HG02852 (cell line): ENCODE measurements around the gene PRKCQ.
"Not testable (repeated sequence)": the region's sequence is repeated elsewhere in the genome, so short reads cannot be mapped to it uniquely, and the experiment has no call there.

Source experiments
- ATAC-seq: cut with Tn5 transposase; IDR thresholded peaks from one replicate; pipeline ENCODE4 v1.9.1; 2021; ENCODE audit warnings: mild to moderate bottlenecking, moderate library complexity; ENCODE audit not compliant: unreplicated experiment

PRKCQ gene

DNA sequence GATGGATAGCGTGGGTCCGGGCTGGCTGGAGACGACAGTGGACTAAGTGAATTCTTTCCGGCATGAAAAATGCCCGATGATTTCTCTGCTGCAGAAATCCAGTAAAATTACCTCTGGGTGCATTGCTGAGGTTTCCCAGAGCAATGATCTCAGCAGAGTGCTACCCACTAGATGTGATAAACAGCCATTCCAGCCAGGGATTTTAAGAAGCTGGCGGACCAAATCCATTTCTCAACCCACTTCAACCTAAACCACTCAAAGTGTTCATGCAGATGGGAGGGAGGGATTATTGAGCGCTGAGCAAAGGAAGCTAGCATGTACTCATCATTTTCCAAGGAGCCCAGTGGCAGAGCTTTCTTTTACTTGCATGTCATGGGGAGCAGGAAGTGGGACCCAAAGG is 116.7 kb downstream of the PRKCQ start:
- no peak for ATAC-seq

DNA sequence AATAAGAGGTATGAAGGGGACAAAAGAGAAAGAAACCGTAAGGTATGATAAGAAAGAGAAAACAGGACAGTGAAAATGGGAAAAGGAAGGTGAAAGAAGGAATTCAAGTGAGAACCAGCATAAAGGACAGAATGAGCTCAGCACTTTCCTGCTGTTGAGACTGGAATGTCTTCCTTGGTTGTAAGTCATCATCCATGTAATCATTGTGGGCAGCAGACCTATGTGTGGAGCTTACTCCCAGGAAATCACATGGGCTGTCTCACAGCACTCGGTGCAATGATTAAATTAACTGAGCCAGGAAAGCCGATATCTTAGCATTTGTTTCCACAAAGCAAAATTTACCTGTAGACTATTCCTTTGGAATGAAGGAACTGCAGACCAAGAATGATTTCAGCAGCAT is 118.1 kb downstream of the PRKCQ start:
- no peak for ATAC-seq

DNA sequence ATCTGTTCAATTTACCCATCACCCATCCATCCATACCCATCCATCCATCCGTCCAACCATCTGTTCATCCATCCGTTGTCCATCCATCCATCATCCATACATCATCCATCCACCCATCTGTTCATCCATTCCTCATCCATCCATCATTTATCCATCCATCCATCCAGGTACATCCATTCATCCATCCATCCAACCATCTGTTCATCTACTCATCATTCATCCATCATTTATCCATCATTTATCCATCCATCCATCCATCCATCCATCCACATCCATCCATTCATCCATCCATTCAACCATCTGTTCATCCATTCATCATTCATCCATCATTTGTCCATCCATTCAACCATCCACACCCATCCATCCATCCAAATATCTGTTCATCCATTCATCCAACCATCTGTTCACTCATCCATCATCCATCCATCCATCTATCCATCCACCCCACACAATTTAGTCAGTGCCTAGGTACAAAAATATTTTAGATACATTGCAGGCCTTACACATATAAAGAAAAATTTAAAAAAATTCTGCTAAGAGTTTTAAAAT is 119.1 kb downstream of the PRKCQ start:
- no peak for ATAC-seq

DNA sequence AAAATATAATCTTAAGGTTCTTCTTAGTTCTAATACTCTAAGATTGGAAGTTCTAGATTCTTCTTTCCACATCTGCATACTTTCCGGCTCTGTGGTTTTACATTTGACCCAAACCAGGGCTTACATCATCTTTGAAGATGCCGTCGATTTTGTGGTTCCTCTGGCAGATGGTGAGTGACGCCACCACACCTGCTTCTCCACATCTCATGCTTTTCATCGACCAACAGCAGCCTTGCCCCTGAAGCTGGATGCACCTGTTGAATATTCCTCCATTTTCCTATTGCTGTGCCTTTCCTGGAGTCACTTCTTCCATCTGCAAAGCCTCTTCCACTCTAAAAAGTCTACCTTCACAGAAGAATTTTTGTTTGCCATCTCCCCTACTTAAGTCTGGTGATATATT is 121.3 kb downstream of the PRKCQ start:
- ATAC-seq: no peak

DNA sequence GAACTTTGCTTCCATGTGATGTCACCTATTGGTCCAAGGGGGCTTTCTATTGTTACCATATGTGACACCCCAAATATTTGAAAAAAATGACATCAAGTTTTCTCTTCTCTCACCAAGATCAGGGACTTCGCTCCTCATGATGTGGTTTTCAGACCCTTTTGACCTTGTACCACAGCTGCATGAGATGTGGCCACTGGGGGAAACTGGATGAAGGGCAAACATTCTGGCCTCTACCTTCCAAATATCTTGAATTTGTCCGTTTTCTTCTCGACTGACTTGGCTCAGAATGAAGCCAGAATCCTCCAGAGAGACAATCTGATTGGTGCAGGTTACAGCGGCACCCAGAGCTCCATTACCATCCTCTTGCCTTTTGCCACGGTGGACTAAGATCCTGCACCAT is 122.7 kb downstream of the PRKCQ start:
- no peak for ATAC-seq

DNA sequence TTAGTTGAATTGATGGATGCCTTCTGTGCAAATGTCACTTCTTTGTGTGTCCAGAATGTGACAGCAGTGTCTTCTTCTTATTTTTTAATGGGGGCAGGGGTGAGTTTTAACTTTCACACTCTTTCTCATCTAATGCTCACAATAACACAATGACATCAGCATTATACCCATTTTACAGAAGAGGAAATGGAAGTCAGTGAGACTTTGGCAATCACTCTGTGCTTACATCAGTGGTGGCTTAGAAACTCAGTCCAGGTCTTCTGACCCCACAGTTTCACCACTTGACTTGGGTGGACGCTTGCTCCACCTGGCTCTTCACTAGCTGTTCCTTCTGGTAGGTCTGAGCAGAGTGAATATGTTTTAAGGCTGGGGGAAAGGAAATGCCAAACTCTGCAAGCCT is 124.0 kb downstream of the PRKCQ start:
- no peak for ATAC-seq

DNA sequence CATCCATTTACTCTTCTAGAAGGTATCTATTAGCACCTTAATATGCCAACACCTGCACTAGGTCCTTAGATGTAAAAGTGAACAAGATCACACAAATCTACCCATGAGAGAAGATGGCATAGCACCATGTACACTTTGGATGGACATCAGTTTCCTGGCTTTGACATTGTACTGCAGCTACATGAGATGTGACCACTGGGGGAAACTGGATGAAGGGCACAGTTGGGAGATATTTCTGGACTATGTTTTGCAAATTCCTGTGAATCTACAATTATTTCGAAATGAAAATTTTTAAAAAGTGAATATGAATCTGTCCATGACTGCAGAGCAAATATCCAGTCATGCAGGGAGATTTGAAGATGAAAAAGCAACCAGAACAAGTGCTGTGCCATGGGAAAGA is 124.5 kb downstream of the PRKCQ start:
- no peak for ATAC-seq

DNA sequence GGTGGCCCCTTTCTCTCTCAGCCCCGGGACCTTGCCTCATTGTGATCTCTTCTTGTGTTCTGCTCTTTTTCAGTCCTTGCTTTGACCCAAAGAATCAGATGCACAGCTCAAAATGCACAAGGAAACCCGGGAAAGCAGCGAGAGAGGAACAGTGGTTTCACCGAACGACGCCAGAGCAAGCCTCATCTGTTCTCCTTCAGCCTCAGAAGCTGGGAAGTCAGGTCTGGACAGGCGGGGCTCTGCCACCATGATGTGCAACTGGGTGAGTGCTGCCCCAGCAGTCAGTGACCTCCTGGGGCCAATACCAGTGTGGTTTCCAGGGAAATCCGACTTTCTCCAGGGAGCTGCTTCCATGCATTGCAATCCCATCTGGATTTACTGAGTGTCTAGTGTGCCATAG is 133.4 kb downstream of the PRKCQ start:
- ATAC-seq: no peak

DNA sequence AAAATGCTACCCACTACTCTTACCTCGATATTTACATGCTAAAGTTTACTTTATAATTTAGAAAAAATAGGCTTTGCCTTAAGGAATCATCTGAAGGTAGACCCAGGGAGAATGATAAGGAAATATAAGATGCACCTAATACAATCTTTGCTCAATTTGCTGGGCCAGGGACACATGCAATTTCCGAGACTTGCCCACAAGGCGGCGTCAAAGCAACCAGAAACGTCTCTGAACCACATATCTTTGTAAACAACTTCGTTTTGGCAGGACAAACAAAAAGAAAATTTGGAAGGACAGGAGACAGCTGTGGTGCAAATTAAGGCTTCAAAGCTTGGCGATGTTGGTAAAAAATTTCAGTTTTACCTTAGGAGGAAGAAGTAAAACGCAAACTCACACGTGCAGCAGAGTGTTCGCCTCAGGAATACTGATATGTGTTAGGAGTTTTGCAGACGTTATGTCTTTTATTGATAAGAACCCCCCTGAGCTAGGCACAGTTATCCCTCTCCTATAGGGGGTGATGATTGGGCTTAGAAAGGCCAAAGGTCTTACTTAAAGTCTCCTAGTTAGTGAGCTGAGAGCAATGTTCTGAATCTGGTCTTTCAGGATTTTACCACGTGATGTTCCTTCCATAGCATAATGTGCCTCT is 134.3 kb downstream of the PRKCQ start:
- no peak for ATAC-seq

DNA sequence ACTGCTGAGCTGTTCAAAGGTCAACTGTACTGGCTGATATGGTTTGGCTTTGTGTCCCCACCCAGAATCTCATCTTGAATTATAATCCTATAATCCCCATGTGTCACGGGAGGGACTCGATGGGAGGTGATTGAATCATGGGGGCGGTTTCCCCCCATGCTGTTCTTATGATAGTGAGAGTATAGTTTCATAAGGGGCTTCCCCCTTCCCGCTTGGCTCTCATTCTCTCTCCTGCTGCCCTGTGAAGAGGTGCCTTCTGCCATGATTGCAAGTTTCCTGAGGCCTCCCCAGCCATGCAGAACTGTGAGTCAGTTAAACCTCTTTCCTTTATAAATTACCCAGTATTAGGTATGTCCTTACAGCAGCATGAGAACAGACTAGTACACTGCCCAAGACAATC is 140.2 kb downstream of the PRKCQ start:
- not testable (repeated sequence) for ATAC-seq

DNA sequence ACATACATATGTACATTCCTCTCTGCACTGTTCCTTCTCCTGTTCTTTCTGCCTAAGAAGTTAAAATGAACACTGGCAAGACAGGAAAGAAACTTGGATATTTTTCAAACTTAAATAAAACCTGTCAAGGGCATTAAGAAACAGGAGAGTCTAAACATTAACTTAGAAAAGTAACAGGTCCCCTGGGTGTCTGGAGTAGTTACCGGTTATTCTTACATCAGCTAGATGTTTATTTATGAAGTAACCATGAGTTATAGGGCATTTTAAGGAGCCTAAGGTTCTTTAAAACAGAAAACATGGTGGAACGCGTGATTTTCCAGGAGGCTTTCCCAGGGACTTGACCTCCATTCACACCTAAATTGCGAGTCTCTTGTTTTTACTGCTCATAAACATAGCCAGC is 148.2 kb downstream of the PRKCQ start:
- no peak for ATAC-seq

DNA sequence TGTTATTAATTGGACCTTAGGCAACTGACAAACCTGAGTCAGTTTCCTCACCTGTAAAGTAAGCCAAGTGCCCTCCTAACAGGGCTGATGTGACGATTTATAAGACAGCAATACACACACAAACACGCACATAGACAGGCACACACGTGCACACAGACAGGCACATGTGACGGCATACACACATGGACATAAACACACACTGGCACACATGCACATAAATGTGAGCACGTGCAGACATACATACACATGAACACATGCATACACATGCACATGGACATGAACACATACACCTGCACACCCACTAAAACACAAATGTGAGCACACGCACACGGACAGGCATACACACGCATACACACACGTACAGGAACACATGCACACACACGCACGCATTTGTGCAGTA is 148.9 kb downstream of the PRKCQ start:
- no peak for ATAC-seq

DNA sequence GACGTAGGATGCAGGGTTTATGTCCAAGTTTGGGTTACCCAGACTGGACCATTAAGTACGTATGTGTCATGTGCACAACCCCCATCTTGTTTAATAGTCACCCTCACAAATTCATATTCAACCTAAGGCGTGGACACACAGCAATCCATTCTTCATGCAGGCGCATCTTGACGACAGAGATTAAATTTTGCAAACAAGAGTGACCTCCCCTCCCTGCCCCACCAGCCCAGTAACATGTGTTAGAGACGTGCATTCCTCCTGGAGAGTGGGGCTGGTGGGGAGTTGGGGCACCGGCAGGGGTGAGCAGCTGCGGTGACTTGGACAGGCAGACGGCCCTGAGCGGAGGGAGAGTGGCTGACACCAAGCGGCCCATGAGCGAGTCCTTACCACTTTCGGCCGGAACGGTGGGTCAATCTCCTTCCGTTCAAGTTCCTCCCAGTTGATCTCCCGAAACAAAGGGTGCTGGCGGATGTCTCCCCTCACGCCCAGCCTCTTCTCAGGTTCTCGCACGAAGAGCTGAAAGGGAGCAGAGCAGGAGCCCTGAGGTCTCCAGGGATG is 149.6 kb downstream of the PRKCQ start:
- no peak for ATAC-seq

DNA sequence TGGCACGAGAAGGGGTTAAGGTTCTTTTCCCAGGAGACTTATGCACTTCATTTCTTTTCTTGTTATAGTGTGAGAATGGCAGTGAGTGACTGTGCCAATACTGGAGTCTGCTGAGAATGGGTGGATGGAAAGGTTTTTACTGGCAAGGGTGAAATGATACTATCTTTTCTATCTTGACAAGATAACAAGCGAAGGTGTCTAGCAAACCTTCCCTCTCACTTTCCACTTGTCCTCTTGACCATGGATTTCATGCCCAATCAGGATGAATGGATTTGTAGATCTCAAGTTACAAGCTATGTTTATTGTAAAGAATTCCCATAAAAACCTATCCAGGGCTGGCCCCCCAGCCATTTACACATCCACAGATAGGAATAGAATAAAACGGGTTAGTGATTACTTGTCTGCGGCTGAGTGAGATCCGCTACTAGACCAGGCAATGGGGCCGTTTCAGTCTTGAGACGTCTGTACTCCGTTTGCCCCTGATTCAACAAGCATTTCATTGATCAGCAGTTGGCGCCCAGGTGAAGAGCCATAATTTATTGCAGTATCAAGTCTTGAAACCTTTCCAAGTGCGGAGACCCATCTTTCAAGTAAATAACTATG is 152.6 kb downstream of the PRKCQ start:
- no peak for ATAC-seq

DNA sequence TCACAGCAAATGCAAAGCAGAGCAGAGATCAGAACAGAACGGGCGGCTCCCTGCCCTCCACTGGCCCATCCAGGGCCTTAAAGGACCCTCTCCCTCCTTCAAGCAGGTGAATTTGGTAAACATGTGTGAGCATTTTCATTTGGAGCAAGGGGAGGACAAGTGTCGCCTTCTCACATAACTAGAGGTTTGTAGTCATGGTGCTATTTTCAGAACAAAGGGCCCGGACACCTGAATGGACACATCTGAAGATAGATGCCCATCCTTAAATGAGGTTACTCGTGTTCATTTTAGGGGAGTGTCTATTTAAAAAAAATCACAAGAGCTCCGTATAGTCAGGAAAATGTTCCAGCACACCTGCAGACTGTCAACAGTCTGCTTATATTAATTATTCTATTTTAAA is 153.8 kb downstream of the PRKCQ start:
- ATAC-seq: no peak

DNA sequence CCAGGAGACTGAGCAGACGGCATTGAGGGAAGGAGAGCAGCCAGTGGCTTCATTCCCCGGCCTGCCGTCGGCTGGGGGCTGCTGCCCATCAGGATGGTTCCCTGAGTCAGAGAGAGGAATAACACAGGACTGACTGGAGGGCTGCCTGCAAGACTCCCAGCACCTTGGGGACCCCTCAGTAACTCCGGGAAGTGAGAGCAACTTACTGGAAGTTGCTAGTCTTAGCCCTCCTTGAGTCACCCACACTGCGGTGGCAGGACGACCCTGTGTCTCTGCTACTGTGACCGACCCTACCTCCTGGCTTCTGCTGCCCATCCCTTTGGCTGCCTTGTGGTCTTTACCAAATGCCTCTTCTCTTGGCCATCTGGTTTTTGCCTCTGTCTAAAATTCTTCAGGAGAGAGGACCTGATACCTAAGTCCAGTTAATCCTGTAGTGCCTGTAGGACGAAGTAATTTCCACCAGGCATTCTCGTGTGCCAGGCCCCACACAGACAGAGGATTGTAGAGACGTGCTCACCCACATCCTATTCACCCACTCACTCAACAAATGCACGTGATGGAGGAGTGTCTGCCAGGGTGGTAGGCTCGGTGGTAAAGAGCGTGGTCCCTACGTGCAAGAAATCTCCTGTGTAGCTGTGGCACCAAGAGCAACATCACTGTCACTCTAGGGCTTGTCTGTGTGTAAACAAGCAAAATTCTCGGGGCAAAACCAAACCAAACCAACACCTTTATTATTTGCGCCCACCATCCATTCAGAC is 156.5 kb downstream of the PRKCQ start:
- no peak for ATAC-seq

DNA sequence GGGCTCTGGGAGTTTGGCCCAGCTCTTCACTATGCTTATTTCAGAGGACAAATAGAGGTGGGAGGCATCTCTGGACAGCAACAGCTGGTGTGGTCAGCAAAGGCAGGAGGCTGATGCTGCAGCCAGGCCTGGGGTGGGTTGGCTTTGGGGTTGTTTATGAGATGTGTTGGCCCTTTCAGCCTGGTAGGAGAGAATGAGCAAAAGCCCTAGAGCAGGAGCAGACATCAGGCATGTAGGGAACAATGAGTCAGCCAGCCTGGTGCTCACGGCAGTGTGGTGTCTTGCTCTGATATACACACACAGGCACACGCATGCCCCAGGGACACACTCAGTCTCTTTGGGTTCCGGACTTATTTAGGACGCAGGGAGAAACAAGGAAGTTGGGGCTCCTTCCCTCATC is 157.1 kb downstream of the PRKCQ start:
- no peak for ATAC-seq

DNA sequence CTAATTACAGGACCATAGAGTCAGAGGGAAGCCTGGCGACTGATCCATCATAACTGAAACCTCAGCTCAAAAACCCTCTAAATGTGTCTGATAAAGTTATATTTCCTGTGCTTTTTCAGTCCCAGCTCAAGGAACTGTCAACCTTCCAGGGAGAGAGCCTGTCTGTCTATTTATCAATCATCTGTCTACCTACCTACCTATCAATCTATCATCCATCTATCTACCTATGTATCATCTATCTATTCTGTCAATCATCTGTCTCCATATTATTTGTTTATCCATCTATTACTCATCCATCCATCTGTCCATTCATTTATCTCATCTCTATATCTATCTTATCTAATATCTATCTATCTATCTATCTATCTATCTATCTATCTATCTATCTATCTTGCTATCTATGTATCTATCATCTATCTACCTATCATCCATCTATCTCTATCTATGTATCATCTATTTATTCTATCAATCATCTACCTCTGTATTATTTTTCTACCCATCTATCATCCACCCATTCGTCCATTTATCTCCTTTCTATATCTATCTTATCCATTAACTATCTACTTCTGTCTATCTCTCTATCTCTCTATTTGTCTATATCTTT is 161.4 kb downstream of the PRKCQ start:
- ATAC-seq: no peak

DNA sequence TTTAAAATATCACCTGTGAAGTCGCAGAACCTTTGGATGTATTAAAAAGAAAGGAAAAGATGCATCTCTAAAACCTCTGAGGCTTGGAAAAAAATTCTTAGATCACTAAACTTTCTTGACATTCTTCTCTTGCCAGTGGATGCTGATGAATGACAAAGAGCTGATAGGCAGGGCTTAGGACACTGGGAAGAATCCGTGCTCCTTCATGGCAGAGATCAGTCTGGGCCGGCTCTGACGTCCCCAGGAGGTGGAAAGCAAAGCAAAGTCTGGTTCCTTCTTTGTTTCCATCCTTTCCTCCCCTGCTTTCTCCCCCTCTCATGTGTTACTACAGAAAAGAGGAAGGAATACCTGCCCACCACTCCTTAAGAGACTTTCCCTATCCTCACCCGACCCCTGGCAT is 161.9 kb downstream of the PRKCQ start:
- ATAC-seq: no peak

DNA sequence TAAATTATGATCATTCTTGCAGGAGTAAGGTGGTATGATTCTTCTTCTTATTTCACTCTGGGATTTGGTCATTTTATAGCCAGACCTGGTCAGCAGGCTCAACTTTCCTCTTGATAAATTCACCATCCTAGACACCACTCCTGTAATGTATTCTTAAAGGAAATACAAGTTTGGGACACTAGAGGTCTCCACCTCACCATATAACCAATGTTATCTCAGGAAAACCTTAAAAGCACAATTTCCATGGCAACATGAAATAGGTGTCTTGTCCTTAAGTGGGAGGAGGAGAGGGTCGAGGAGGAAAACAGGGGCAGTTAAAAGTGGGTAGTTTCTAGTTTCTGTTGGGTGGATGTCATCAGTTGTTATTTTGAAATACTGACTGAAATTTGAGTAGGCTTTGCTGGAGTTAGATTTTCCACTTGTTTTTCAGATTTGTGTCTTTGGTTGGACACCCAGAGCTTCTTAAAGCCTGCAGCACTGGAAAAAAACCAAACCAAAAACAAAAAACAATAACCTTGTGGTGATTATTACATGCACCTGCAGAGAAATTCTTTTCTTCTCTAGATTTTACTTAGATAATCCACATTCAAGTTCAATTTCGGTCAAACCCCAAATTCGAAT is 163.1 kb downstream of the PRKCQ start:
- ATAC-seq: no peak

DNA sequence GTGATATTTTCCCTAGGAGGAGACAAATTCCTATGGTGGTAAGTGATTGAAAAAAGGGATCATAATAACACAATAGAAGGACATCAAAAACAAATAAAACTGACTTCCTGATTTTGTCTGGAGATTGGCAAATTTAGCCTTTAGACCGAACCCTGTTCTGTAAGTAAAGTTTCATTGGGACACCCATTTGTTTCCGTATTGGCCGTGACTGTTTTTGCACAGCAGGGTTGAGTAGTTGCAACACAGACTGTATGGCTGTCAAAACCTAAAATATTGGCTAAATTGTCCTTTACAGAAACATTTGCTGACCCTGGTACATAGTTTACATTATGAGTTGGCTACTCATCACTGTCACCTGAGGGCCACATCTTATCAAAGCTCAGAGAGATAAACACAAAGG is 168.6 kb downstream of the PRKCQ start:
- no peak for ATAC-seq
